K562 (cell line): ENCODE results near the gene WDR46. TPM values are rescaled to one million over a fixed set of nuclear protein-coding genes. Genes with fewer than 3 reads are reported as not detected.

Experiments
- CBFA2T3 ChIP-seq: fragments of 450-650 bp; IDR thresholded peaks from 2 replicates; pipeline ENCODE4 v1.6.1; 2017
- CEBPB ChIP-seq: fragments of 450-650 bp; IDR thresholded peaks from 2 replicates; pipeline ENCODE4 v1.6.1; 2016; ENCODE audit warnings: missing genetic modification characterization, missing compliant biosample characterization
- CREB3L1 ChIP-seq: fragments of 450-650 bp; IDR thresholded peaks from 2 replicates; pipeline ENCODE4 v1.6.1; 2014; ENCODE audit warnings: low read depth, mild to moderate bottlenecking, moderate library complexity, borderline replicate concordance
- DACH1 ChIP-seq: fragments of 450-650 bp; IDR thresholded peaks from 2 replicates; pipeline ENCODE4 v1.6.1; 2018; ENCODE audit not compliant: partially characterized antibody
- E2F3 ChIP-seq: fragments of 250-450 bp; sonication (Bioruptor Pico); IDR thresholded peaks from 2 replicates; pipeline ENCODE4 v1.4.0; 2020; ENCODE audit warnings: mild to moderate bottlenecking
- ETV5 ChIP-seq: sonication (generic); formaldehyde crosslinking; IDR thresholded peaks from 2 replicates; pipeline ENCODE4 v1.4.0; 2020; ENCODE audit warnings: low read depth, mild to moderate bottlenecking, missing genetic modification reagents
- FOXA1 ChIP-seq: fragments of 450-650 bp; IDR thresholded peaks from 2 replicates; pipeline ENCODE4 v1.6.1; 2016; ENCODE audit warnings: mild to moderate bottlenecking, borderline replicate concordance
- GTF2B ChIP-seq: IDR thresholded peaks from 2 replicates; pipeline ENCODE4 v1.6.1; 2011; ENCODE audit not compliant: insufficient read length; ENCODE audit errors: extremely low read depth
- HIVEP1 ChIP-seq: fragments of 250-450 bp; sonication (Bioruptor Pico); IDR thresholded peaks from 2 replicates; pipeline ENCODE4 v1.4.0; 2020; ENCODE audit warnings: mild to moderate bottlenecking
- HMG20B ChIP-seq: fragments of 250-450 bp; sonication (Bioruptor Pico); IDR thresholded peaks from 2 replicates; pipeline ENCODE4 v1.5.0; 2021; ENCODE audit warnings: mild to moderate bottlenecking
- JUN ChIP-seq, 2 experiments: sonication (generic) in 1 of 2; formaldehyde crosslinking in 1 of 2; IDR thresholded peaks; 2 replicates each; pipeline versions ENCODE4 v1.6.1 to v1.8.0; 2012 to 2022; ENCODE audit warnings: borderline replicate concordance in 2 of 2, mild to moderate bottlenecking in 2 of 2, improper control_type of control experiment in 1 of 2, low read depth in 1 of 2, low read length in 1 of 2, missing genetic modification reagents in 1 of 2
- KLF10 ChIP-seq: fragments of 250-450 bp; sonication (Bioruptor Pico); IDR thresholded peaks from 2 replicates; pipeline ENCODE4 v1.6.1; 2021; ENCODE audit warnings: matching md5 sums
- LCOR ChIP-seq: sonication (generic); formaldehyde crosslinking; IDR thresholded peaks from 2 replicates; pipeline ENCODE4 v1.8.0; 2022; ENCODE audit warnings: mild to moderate bottlenecking, missing genetic modification reagents
- MAFK ChIP-seq: IDR thresholded peaks from 2 replicates; pipeline ENCODE4 v1.6.1; 2011; ENCODE audit warnings: low read length, improper control_type of control experiment
- MCM2 ChIP-seq: fragments of 450-650 bp; IDR thresholded peaks from 2 replicates; pipeline ENCODE4 v1.6.1; 2017; ENCODE audit warnings: low read depth, mild to moderate bottlenecking
- MCM3 ChIP-seq: fragments of 450-650 bp; IDR thresholded peaks from 2 replicates; pipeline ENCODE4 v1.6.1; 2016
- MTA1 ChIP-seq: fragments of 450-650 bp; IDR thresholded peaks from 2 replicates; pipeline ENCODE4 v1.6.1; 2017; ENCODE audit warnings: borderline replicate concordance
- NCOR1 ChIP-seq: fragments of 450-650 bp; IDR thresholded peaks from 2 replicates; pipeline ENCODE4 v1.6.1; 2016; ENCODE audit warnings: mild to moderate bottlenecking, moderate library complexity
- NFXL1 ChIP-seq: fragments of 450-650 bp; formaldehyde crosslinking; IDR thresholded peaks from 2 replicates; pipeline ENCODE4 v1.4.0; 2021; ENCODE audit warnings: mild to moderate bottlenecking
- NR2C2 ChIP-seq, 2 experiments: fragments of 200-800 bp in 1 of 2; sonication (Bioruptor generic) in 1 of 2; sonication (generic) in 1 of 2; formaldehyde crosslinking in 1 of 2; IDR thresholded peaks; 2 replicates each; pipeline versions ENCODE4 v1.6.1 to v1.8.0; 2016 to 2022; ENCODE audit warnings: mild to moderate bottlenecking in 1 of 2, missing compliant biosample characterization in 1 of 2, missing genetic modification characterization in 1 of 2, missing genetic modification reagents in 1 of 2
- POLR2H ChIP-seq: IDR thresholded peaks from 2 replicates; pipeline ENCODE4 v1.6.1; 2016; ENCODE audit warnings: missing genetic modification characterization, low read depth, mild to moderate bottlenecking, control low read depth, missing compliant biosample characterization, moderate library complexity
- THRA ChIP-seq: fragments of 450-650 bp; IDR thresholded peaks from 2 replicates; pipeline ENCODE4 v1.6.1; 2017; ENCODE audit warnings: mild to moderate bottlenecking, moderate library complexity
- TRIM24 ChIP-seq, 2 experiments: fragments of 450-650 bp; IDR thresholded peaks; 2 replicates each; pipeline ENCODE4 v1.6.1; 2016
- ZBTB5 ChIP-seq: fragments of 450-650 bp; IDR thresholded peaks from 2 replicates; pipeline ENCODE4 v1.6.1; 2017; ENCODE audit warnings: antibody characterized with exemption
- polyA plus RNA-seq, 8 experiments: library from polyadenylated mRNA; depleted of rRNA in 4 of 8; stranded (reverse) in 5 of 8; unstranded in 3 of 8; fragments of >200 nt; fragmentation: Nextera tagmentation in 2 of 8; fragmentation: Illumina TruSeq in 1 of 8; extraction: Ambion mirVana in 2 of 8; extraction: Trizol in 1 of 8; gene quantifications; 2 replicates each; pipeline versions ENCODE4 v1.2.1 to v1.2.3, GENCODE V29; 2011 to 2014; ENCODE audit warnings: inconsistent platforms in 1 of 8, missing spikeins in 1 of 8
- total RNA-seq, 7 experiments: library from RNA; depleted of rRNA in 6 of 7; stranded (reverse); fragments of >200 nt in 6 of 7; fragmentation: Illumina TruSeq in 2 of 7; extraction: Trizol in 2 of 7; gene quantifications; 2 replicates each; pipeline versions ENCODE4 v1.2.1 to v1.2.3, GENCODE V29; 2011 to 2021; ENCODE audit warnings: low replicate concordance in 1 of 7

The WDR46 gene
- total and polyA plus RNA-seq, 9 of the 15 experiments (the other 6 are each of a cell fraction or from before 2014, with no cell fraction given) = 8.9 to 146 (median 93.1) TPM

GRCh38 chr6:33273924-33274902, 14.8 kb downstream of the WDR46 start (continued):
- TF ChIP-seq NR2C2 (CRISPR knock-in tag; IDR thresholded peaks at IDR 0.05) = 0 out of 2 replicates have a peak, but pooled peaks have one; percentile 13
- TF ChIP-seq NR2C2 (tag; IDR thresholded peaks at IDR 0.05) = no peak
- no peak for TF ChIP-seq DACH1
- TF ChIP-seq TRIM24 (IDR thresholded peaks at IDR 0.05) = no peak
- no peak for TF ChIP-seq MCM3
- no peak for TF ChIP-seq MAFK
- TF ChIP-seq CBFA2T3 = 0 out of 2 replicates have a peak, but pooled peaks have one; percentile 27
- no peak for TF ChIP-seq CREB3L1
- TF ChIP-seq JUN (IDR thresholded peaks at IDR 0.05; ENCODE audit: borderline replicate concordance, low read depth, low read length) = no peak
- TF ChIP-seq JUN (CRISPR knock-in tag; IDR thresholded peaks at IDR 0.05; ENCODE audit: borderline replicate concordance) = no peak
- peak; percentile 46 for TF ChIP-seq NCOR1
- TF ChIP-seq HIVEP1 (CRISPR knock-in tag) = no peak
- no peak for TF ChIP-seq ETV5 (CRISPR knock-in tag)
- no peak for TF ChIP-seq MTA1
- TF ChIP-seq KLF10 (CRISPR knock-in tag) = no peak
- TF ChIP-seq GTF2B = no peak
- no peak for TF ChIP-seq FOXA1
- 0 out of 2 replicates have a peak, but pooled peaks have one; percentile 5 for TF ChIP-seq LCOR (CRISPR knock-in tag)
- TF ChIP-seq THRA = no peak
- TF ChIP-seq HMG20B (CRISPR knock-in tag) = no peak
- no peak for TF ChIP-seq POLR2H (tag)
- TF ChIP-seq ZBTB5 = no peak
- TF ChIP-seq E2F3 (CRISPR knock-in tag) = no peak
- peak; percentile 49 for TF ChIP-seq CEBPB (tag)
- no peak for TF ChIP-seq MCM2
- no peak for TF ChIP-seq NFXL1 (CRISPR knock-in tag)
